HEK293 (cell line): ENCODE data around the gene ACAP3.

ENCODE experiments used
- CTCF ChIA-PET: fragments of 350-600 bp; formaldehyde crosslinking; extraction: SDS; loops from one replicate; lab custom pipeline; 2021; ENCODE audit warnings: antibody characterized with exemption; lab: Yijun Ruan, JAX
- POLR2A ChIA-PET: fragments of 300-600 bp; formaldehyde crosslinking; extraction: SDS; loops from one replicate; lab custom pipeline; 2020; ENCODE audit warnings: antibody characterized with exemption, inconsistent platforms; lab: Yijun Ruan, JAX
- H3K27ac ChIP-seq: fragments of 200-500 bp; sonication (Bioruptor generic); 2 replicates; pipeline ENCODE4 v1.5.1; 2014; ENCODE audit warnings: low read depth, low read length, control low read depth, inconsistent platforms; ENCODE audit errors: extremely low read depth
- H3K36me3 ChIP-seq, 2 experiments: fragments of 200-500 bp in 1 of 2; sonication (Bioruptor generic) in 1 of 2; 1 replicate in 1 of 2; 2 replicates in 1 of 2; pipeline ENCODE4 v1.5.1; 2014 to 2017; ENCODE audit warnings: inconsistent platforms in 2 of 2, low read length in 2 of 2; ENCODE audit not compliant: control insufficient read depth in 2 of 2, insufficient read depth in 1 of 2
- H3K4me1 ChIP-seq: fragments of 200-500 bp; sonication (Bioruptor generic); 2 replicates; pipeline ENCODE4 v1.5.1; 2014; ENCODE audit warnings: mild to moderate bottlenecking, low read length, inconsistent platforms; ENCODE audit not compliant: control insufficient read depth, insufficient read depth
- H3K4me3 ChIP-seq: 2 replicates; pipeline ENCODE4 v1.5.1; 2011; ENCODE audit warnings: low read depth, mild to moderate bottlenecking, control low read depth, low read length, moderate library complexity
- H3K9me3 ChIP-seq: fragments of 200-500 bp; sonication (Bioruptor generic); 2 replicates; pipeline ENCODE4 v1.5.1; 2014; ENCODE audit warnings: low read depth, low read length, inconsistent platforms; ENCODE audit not compliant: control insufficient read depth, insufficient read depth
- HOXA7 ChIP-seq: sonication (generic); formaldehyde crosslinking; IDR thresholded peaks from 2 replicates; pipeline ENCODE4 v1.8.1; 2022; ENCODE audit warnings: missing genetic modification reagents, borderline replicate concordance
- HOXD13 ChIP-seq: sonication (generic); formaldehyde crosslinking; IDR thresholded peaks from 2 replicates; pipeline ENCODE4 v1.8.0; 2022; ENCODE audit warnings: missing genetic modification reagents, borderline replicate concordance
- KLF8 ChIP-seq: fragments of 450-650 bp; formaldehyde crosslinking; IDR thresholded peaks from 2 replicates; pipeline ENCODE4 v1.5.1; 2016; ENCODE audit warnings: missing biosample characterization, missing genetic modification characterization
- KLF9 ChIP-seq: fragments of 450-650 bp; formaldehyde crosslinking; IDR thresholded peaks from 2 replicates; pipeline ENCODE4 v1.5.1; 2016; ENCODE audit warnings: missing biosample characterization, missing genetic modification characterization, low read depth
- SP7 ChIP-seq: fragments of 450-650 bp; formaldehyde crosslinking; IDR thresholded peaks from 2 replicates; pipeline ENCODE4 v1.5.1; 2016; ENCODE audit warnings: missing biosample characterization, missing genetic modification characterization
- YY1 ChIP-seq: fragments of 450-650 bp; formaldehyde crosslinking; IDR thresholded peaks from 2 replicates; pipeline ENCODE4 v1.5.1; 2018; ENCODE audit warnings: missing biosample characterization, missing genetic modification characterization
- YY2 ChIP-seq: fragments of 450-650 bp; formaldehyde crosslinking; IDR thresholded peaks from 2 replicates; pipeline ENCODE4 v1.5.1; 2016; ENCODE audit warnings: missing biosample characterization, missing genetic modification characterization
- ZBTB17 ChIP-seq: fragments of 450-650 bp; formaldehyde crosslinking; IDR thresholded peaks from 2 replicates; pipeline ENCODE4 v1.5.1; 2016; ENCODE audit warnings: missing biosample characterization, missing genetic modification characterization
- ZBTB20 ChIP-seq: fragments of 450-650 bp; formaldehyde crosslinking; IDR thresholded peaks from 2 replicates; pipeline ENCODE4 v1.5.1; 2016; ENCODE audit warnings: missing biosample characterization, missing genetic modification characterization
- ZBTB44 ChIP-seq: fragments of 450-650 bp; IDR thresholded peaks from 2 replicates; pipeline ENCODE4 v1.5.1; 2018; ENCODE audit warnings: missing biosample characterization, mild to moderate bottlenecking, missing genetic modification characterization
- ZBTB48 ChIP-seq: fragments of 450-650 bp; formaldehyde crosslinking; IDR thresholded peaks from 2 replicates; pipeline ENCODE4 v1.5.1; 2016; ENCODE audit warnings: missing biosample characterization, missing genetic modification characterization
- ZBTB8A ChIP-seq: fragments of 450-650 bp; formaldehyde crosslinking; IDR thresholded peaks from 2 replicates; pipeline ENCODE4 v1.5.1; 2016; ENCODE audit warnings: missing biosample characterization, missing genetic modification characterization
- ZFHX2 ChIP-seq: fragments of 450-650 bp; formaldehyde crosslinking; conservative IDR thresholded peaks from 2 replicates; pipeline ENCODE4 v1.5.1; 2016; ENCODE audit warnings: missing biosample characterization, missing genetic modification characterization
- ZNF501 ChIP-seq: fragments of 450-650 bp; formaldehyde crosslinking; IDR thresholded peaks from 2 replicates; pipeline ENCODE4 v1.5.1; 2016; ENCODE audit warnings: missing biosample characterization, missing genetic modification characterization
- ZNF596 ChIP-seq: fragments of 450-650 bp; IDR thresholded peaks from 2 replicates; pipeline ENCODE4 v1.5.0; 2018; ENCODE audit warnings: missing biosample characterization, mild to moderate bottlenecking, missing genetic modification characterization, moderate library complexity
- ZNF600 ChIP-seq: fragments of 450-650 bp; formaldehyde crosslinking; IDR thresholded peaks from 2 replicates; pipeline ENCODE4 v1.5.1; 2016; ENCODE audit warnings: missing biosample characterization, missing genetic modification characterization
- ZNF610 ChIP-seq: fragments of 450-650 bp; formaldehyde crosslinking; IDR thresholded peaks from 2 replicates; pipeline ENCODE4 v1.5.1; 2016; ENCODE audit warnings: missing biosample characterization, missing genetic modification characterization, borderline replicate concordance
- ZNF654 ChIP-seq: fragments of 450-650 bp; formaldehyde crosslinking; IDR thresholded peaks from 2 replicates; pipeline ENCODE4 v1.5.1; 2016; ENCODE audit warnings: low read depth, missing biosample characterization, missing genetic modification characterization
- ZNF660 ChIP-seq: fragments of 450-650 bp; IDR thresholded peaks from 2 replicates; pipeline ENCODE4 v1.5.1; 2018; ENCODE audit warnings: missing biosample characterization, mild to moderate bottlenecking, missing genetic modification characterization
- ZSCAN18 ChIP-seq: fragments of 450-650 bp; formaldehyde crosslinking; IDR thresholded peaks from 2 replicates; pipeline ENCODE4 v1.5.1; 2016; ENCODE audit warnings: missing biosample characterization, missing genetic modification characterization
- TF ChIP-seq, protein P1 (sequence below): fragments of 450-650 bp; formaldehyde crosslinking; IDR thresholded peaks from 2 replicates; pipeline ENCODE4 v1.5.1; 2016; ENCODE audit warnings: missing biosample characterization, missing genetic modification characterization
- TF ChIP-seq, protein P2 (sequence below): fragments of 450-650 bp; formaldehyde crosslinking; IDR thresholded peaks from 2 replicates; pipeline ENCODE4 v1.5.1; 2016; ENCODE audit warnings: missing biosample characterization, missing genetic modification characterization
- TF ChIP-seq, protein P3 (sequence below): fragments of 450-650 bp; formaldehyde crosslinking; IDR thresholded peaks from 2 replicates; pipeline ENCODE4; 2016; ENCODE audit warnings: missing biosample characterization, missing genetic modification characterization
- TF ChIP-seq, protein P4 (sequence below): fragments of 450-650 bp; formaldehyde crosslinking; IDR thresholded peaks from 2 replicates; pipeline ENCODE4 v1.5.1; 2016; ENCODE audit warnings: missing biosample characterization, missing genetic modification characterization
- TF ChIP-seq, protein P5 (sequence below): fragments of 450-650 bp; formaldehyde crosslinking; optimal IDR thresholded peaks from 2 replicates; pipeline ENCODE3; 2016; ENCODE audit warnings: missing biosample characterization, mild to moderate bottlenecking, missing genetic modification characterization

ACAP3 gene

DNA sequence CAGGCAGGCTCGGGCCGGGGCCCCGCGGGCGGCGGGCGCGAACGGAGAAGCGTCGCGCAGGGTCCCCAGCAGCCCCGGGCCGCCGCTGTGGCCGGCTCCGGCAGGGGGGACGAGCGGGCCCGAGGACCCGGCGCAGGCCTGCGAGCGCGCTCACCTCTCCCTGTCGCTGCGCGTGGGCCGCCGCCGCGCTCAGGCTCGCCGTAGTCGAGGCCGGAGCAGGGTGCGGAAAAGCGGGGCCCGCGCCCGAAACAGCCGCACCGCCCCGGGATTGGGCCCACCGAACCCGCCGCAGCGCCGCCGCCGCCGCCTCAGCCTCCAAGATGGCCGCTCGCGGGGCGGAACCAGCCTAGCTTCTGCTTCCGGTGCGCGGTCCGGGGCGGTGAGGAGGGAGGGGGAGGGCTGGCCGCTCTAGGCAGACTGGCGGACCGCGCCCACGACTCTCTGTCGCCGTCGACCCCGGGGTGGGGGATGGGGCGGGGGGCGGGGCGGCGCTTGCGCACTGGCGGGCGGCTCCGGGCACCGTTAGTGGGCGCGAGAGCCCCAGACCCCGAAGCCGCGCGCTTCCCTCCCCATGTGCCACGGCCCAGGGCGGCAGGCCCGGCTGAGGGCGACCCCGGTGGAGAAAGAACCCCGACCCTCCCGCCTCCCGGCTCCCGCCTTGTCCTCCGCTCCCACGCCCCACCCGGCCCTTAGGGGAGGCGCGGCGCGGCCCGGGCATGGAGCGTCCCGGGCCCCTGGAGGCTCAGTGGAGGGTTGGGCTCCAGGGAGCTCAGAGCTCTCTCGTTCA is 34.0 kb downstream of the ACAP3 start, which contains the start of gene UBE2J2:
UBE2J2 (minus strand) TSS at position 343 of the 787 bp plus-strand sequence. CDS start 5,862 bp downstream, outside the sequence.
- H3K36me3 ChIP-seq = peaks cover 4 to 40% of the 10 kb centered on the region in 2 experiments; a peak in 2 of 3 replicates
- ChIA-PET POLR2A (interaction anchor here (0.5 to 1.8 kb wide), 9 partner anchors 9 to 444 kb away, joined by 3 to 12 read pairs (median 3); no protein-coding TSS in a partner anchor), CTCF (interaction anchor here (0.6 to 0.8 kb wide), 2 partner anchors 8 to 9 kb away, joined by 3 read pairs; no protein-coding TSS in a partner anchor)
- TF ChIP-seq, protein P1, sequence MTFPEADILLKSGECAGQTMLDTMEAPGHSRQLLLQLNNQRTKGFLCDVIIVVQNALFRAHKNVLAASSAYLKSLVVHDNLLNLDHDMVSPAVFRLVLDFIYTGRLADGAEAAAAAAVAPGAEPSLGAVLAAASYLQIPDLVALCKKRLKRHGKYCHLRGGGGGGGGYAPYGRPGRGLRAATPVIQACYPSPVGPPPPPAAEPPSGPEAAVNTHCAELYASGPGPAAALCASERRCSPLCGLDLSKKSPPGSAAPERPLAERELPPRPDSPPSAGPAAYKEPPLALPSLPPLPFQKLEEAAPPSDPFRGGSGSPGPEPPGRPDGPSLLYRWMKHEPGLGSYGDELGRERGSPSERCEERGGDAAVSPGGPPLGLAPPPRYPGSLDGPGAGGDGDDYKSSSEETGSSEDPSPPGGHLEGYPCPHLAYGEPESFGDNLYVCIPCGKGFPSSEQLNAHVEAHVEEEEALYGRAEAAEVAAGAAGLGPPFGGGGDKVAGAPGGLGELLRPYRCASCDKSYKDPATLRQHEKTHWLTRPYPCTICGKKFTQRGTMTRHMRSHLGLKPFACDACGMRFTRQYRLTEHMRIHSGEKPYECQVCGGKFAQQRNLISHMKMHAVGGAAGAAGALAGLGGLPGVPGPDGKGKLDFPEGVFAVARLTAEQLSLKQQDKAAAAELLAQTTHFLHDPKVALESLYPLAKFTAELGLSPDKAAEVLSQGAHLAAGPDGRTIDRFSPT (tag by site-specific recombination) = 0 out of 2 replicates have a peak, but pooled peaks have one; percentile 17
- TF ChIP-seq ZSCAN18 (tag by site-specific recombination) (no peak), ZNF654 (no peak), ZBTB44 (no peak), ZBTB8A (peak; percentile 83), HOXD13 (CRISPR knock-in tag) (no peak), HOXA7 (no peak), ZNF596 (tag by site-specific recombination) (no peak), KLF8 (peak; percentile 92), ZBTB20 (tag by site-specific recombination) (peak; percentile 90), ZNF501 (peak; percentile 72; the same call in 1 of the 2 replicates), ZNF600 (0 out of 2 replicates have a peak, but pooled peaks have one; percentile 29), ZNF660 (tag by site-specific recombination) (peak; percentile 90), SP7 (tag by site-specific recombination) (0 out of 2 replicates have a peak, but pooled peaks have one; percentile 27), ZBTB17 (tag by site-specific recombination) (no peak), ZNF610 (tag by site-specific recombination) (0 out of 2 replicates have a peak, but pooled peaks have one; percentile 54), YY1 (peak; percentile 88), KLF9 (tag by site-specific recombination) (peak; percentile 62; the same call in 1 of the 2 replicates), ZFHX2 (tag by site-specific recombination) (peak; percentile 80), YY2 (peak; percentile 84), ZBTB48 (tag by site-specific recombination) (peak; percentile 50; the same call in 1 of the 2 replicates)
- TF ChIP-seq, protein P2, sequence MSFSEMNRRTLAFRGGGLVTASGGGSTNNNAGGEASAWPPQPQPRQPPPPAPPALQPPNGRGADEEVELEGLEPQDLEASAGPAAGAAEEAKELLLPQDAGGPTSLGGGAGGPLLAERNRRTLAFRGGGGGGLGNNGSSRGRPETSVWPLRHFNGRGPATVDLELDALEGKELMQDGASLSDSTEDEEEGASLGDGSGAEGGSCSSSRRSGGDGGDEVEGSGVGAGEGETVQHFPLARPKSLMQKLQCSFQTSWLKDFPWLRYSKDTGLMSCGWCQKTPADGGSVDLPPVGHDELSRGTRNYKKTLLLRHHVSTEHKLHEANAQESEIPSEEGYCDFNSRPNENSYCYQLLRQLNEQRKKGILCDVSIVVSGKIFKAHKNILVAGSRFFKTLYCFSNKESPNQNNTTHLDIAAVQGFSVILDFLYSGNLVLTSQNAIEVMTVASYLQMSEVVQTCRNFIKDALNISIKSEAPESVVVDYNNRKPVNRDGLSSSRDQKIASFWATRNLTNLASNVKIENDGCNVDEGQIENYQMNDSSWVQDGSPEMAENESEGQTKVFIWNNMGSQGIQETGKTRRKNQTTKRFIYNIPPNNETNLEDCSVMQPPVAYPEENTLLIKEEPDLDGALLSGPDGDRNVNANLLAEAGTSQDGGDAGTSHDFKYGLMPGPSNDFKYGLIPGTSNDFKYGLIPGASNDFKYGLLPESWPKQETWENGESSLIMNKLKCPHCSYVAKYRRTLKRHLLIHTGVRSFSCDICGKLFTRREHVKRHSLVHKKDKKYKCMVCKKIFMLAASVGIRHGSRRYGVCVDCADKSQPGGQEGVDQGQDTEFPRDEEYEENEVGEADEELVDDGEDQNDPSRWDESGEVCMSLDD (tag by site-specific recombination) = peak; percentile 54; the same call in 1 of the 2 replicates
- TF ChIP-seq, protein P3, sequence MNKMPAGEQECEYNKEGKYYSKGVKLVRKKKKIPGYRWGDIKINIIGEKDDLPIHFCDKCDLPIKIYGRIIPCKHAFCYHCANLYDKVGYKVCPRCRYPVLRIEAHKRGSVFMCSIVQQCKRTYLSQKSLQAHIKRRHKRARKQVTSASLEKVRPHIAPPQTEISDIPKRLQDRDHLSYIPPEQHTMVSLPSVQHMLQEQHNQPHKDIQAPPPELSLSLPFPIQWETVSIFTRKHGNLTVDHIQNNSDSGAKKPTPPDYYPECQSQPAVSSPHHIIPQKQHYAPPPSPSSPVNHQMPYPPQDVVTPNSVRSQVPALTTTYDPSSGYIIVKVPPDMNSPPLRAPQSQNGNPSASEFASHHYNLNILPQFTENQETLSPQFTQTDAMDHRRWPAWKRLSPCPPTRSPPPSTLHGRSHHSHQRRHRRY (tag by site-specific recombination) = no peak
- TF ChIP-seq, protein P4, sequence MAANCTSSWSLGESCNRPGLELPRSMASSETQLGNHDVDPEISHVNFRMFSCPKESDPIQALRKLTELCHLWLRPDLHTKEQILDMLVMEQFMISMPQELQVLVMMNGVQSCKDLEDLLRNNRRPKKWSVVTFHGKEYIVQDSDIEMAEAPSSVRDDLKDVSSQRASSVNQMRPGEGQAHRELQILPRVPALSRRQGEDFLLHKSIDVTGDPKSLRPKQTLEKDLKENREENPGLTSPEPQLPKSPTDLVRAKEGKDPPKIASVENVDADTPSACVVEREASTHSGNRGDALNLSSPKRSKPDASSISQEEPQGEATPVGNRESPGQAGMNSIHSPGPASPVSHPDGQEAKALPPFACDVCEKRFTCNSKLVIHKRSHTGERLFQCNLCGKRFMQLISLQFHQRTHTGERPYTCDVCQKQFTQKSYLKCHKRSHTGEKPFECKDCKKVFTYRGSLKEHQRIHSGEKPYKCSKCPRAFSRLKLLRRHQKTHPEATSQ (tag by site-specific recombination) = no peak
- TF ChIP-seq, protein P5, sequence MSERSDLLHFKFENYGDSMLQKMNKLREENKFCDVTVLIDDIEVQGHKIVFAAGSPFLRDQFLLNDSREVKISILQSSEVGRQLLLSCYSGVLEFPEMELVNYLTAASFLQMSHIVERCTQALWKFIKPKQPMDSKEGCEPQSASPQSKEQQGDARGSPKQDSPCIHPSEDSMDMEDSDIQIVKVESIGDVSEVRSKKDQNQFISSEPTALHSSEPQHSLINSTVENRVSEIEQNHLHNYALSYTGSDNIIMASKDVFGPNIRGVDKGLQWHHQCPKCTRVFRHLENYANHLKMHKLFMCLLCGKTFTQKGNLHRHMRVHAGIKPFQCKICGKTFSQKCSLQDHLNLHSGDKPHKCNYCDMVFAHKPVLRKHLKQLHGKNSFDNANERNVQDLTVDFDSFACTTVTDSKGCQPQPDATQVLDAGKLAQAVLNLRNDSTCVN (tag by site-specific recombination) = peak; percentile 62

More for the DNA sequence above, 34.0 kb downstream of the ACAP3 start, which contains the start of gene UBE2J2:
- no peaks in the 10 kb centered on the region for H3K9me3 ChIP-seq
- 0 out of 2 replicates have a peak, but pooled peaks cover 4% of the 10 kb centered on the region for H3K4me1 ChIP-seq
- peak within 1 kb of the TSS; percentile 86 for H3K27ac ChIP-seq
- peak within 1 kb of the TSS; percentile 89 for H3K4me3 ChIP-seq
